Measurements from ENCODE around the gene TMEM243. TPM values are rescaled to one million over a fixed set of nuclear protein-coding genes. Genes with fewer than 3 reads are reported as not detected.

Gene TMEM243
- total and polyA plus RNA-seq, 3 experiments from 2014 or later, result 62.9 to 73.3 (median 67.4) TPM

DNA sequence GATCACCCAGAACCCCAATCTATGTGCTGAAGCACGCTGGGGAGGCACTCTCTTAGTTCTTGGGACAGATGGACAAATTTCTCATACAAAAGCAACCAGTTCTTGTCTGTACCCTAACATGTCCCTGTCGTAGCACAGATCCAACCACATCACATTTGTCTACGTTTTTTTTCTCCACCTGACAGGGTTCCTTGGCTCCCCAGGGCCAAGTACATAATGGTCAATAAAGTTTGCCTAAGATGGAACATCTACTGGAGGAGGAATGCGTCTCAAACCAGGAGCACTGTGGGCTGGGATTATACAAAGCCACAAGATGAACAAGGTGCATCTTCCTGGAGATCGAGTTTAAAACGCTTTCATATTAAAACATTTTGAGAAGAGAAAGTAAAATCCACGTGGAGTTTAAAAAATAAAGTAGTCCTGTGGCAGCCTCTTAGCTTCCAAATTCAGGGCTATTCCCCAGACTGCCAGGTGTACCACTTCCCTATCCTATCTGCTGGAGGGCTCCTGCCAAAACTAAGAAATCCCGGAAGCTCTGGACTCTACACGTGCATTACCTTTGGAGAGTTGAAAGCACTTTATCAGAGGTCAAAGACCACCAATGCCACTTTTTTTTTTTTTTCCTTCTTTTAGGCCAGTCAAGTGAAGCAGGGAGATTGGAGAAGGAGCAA lies 1.4 kb downstream of the TMEM243 start:
- H3K4me1 Mint-ChIP-seq, result peaks cover 53 to 63% (median 61%) of the 10 kb centered on the region in 3 donors
- H3K27ac ChIP-seq (ENCODE audit: low read depth, low read length), result peak overlapping the region; percentile 91
- peaks cover 0 to 34% (median 2%) of the 10 kb centered on the region in 3 donors for H3K36me3 Mint-ChIP-seq
- H3K36me3 ChIP-seq (ENCODE audit: insufficient read depth, low read length), result no peaks in the 10 kb centered on the region
- peak overlapping the region; percentile 97 to 99 (median 98) for H3K4me3 Mint-ChIP-seq
- H3K27me3 Mint-ChIP-seq, result peaks cover 0 to 3% of the 10 kb centered on the region in 2 donors
- peak overlapping the region; percentile 87 for H3K4me3 ChIP-seq (ENCODE audit: low read length)
- H3K27ac Mint-ChIP-seq, result peak overlapping the region; percentile 97 to 99 (median 98)
- peaks cover 53% of the 10 kb centered on the region for H3K4me1 ChIP-seq (ENCODE audit: insufficient read depth, low read length)
- CTCF ChIA-PET, result interaction anchor here (1.5 to 2.5 kb wide), 3 partner anchors 20 to 65 kb away, joined by 4 to 19 read pairs (median 4); partner anchors contain the start of gene DMTF1
- no peaks in the 10 kb centered on the region for H3K9me3 ChIP-seq (ENCODE audit: low read length)
- POLR2A ChIA-PET, result interaction anchor here (1.2 to 3.2 kb wide), 3 partner anchors 10 to 65 kb away, joined by 3 to 69 read pairs (median 5); partner anchors contain the start of gene DMTF1
- H3K27me3 ChIP-seq (ENCODE audit: insufficient read depth, low read length, poor library complexity, severe bottlenecking), result no peaks in the 10 kb centered on the region
- H3K9me3 Mint-ChIP-seq, result no peaks in the 10 kb centered on the region
- no peak for DNase-seq

DNA sequence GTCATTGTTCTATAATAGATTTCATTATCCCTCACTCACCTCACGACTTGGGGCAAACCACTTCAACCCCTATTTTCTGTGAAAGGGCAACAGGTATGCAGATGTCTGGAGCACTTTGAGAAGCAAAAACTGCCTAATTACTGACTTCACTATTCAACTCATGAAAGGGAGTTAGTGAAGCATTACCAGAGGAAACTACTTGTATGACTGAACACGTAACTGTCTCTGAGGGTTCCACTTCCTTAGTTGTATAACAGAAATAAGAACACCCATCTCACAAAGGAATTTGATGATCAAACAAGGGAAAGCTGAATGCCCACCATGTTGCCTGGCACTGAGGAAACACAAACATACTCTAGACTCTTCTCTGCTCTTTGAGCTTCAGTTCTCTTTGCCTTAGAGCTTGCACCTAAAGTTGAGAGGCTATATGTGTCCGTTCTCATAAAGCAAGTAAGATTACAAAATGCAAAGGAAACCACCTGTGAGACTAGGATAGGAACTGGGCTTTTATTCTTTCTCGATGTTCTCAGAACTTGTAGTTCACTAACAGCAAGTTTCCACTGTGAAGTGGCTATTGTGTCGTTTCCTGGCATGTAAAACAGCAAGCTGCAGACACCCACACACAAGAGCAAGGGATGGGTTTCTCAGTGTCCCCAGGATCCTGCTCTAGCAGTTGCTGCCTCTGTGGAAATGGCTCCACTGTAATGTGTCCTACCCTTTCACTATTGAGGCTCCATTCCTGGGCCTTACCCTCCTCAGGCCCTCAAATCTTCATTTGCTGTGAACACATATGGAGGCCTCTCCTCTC lies 2.6 kb downstream of the TMEM243 start:
- POLR2A ChIA-PET, result interaction anchor here (1.0 to 1.3 kb wide), 2 partner anchors 9 to 64 kb away, joined by 4 to 5 read pairs; no protein-coding TSS in a partner anchor
- peaks cover 0 to 34% (median 2%) of the 10 kb centered on the region in 3 donors for H3K36me3 Mint-ChIP-seq
- CTCF ChIA-PET, result interaction anchor here (0.9 to 1.6 kb wide), 2 partner anchors 9 to 21 kb away, joined by 3 to 4 read pairs; no protein-coding TSS in a partner anchor
- peak overlapping the region; percentile 97 to 99 (median 98) for H3K4me3 Mint-ChIP-seq
- H3K4me1 Mint-ChIP-seq, result peaks cover 65 to 75% (median 74%) of the 10 kb centered on the region in 3 donors
- peak in 2 of 5 donors; percentile 64 to 84 for DNase-seq
- peaks cover 0 to 3% of the 10 kb centered on the region in 2 donors for H3K27me3 Mint-ChIP-seq
- H3K27me3 ChIP-seq (ENCODE audit: insufficient read depth, low read length, poor library complexity, severe bottlenecking), result no peaks in the 10 kb centered on the region
- H3K36me3 ChIP-seq (ENCODE audit: insufficient read depth, low read length), result no peaks in the 10 kb centered on the region
- H3K4me1 ChIP-seq (ENCODE audit: insufficient read depth, low read length), result peaks cover 64% of the 10 kb centered on the region
- no peaks in the 10 kb centered on the region for H3K9me3 Mint-ChIP-seq
- H3K27ac Mint-ChIP-seq, result peak overlapping the region; percentile 97 to 99 (median 98)
- peak overlapping the region; percentile 87 for H3K4me3 ChIP-seq (ENCODE audit: low read length)
- H3K27ac ChIP-seq (ENCODE audit: low read depth, low read length), result peak overlapping the region; percentile 20
- no peaks in the 10 kb centered on the region for H3K9me3 ChIP-seq (ENCODE audit: low read length)

DNA sequence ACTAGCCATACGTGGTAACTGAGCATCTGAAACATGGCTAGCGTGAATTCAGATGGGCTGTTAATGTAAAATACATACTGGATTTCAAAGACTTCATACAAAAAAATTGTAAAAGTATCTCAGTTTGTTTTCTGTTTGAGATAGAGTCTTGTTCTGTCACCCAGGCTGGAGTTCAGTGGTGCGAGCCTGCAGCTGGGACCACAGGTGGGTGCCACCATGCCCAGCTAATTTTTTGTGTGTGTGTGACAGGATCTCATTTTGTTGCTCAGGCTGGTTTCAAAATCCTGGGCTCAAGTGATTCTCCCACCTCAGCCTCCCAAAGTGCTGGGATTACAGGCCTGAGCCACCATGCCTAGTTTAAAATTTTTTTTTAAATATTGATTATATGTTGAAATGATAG lies 4.5 kb downstream of the TMEM243 start:
- peaks cover 77% of the 10 kb centered on the region for H3K4me1 ChIP-seq (ENCODE audit: insufficient read depth, low read length)
- no peak for DNase-seq
- ChIA-PET POLR2A (interaction anchor here (1.0 kb wide), 1 partner anchor 11 kb away, joined by 3 read pairs; no protein-coding TSS in a partner anchor), CTCF (no interaction called here)
- H3K4me1 Mint-ChIP-seq, result peaks cover 76 to 85% (median 85%) of the 10 kb centered on the region in 3 donors
- no peaks in the 10 kb centered on the region for H3K9me3 ChIP-seq (ENCODE audit: low read length)
- H3K36me3 Mint-ChIP-seq, result peaks cover 0 to 39% (median 2%) of the 10 kb centered on the region in 3 donors
- H3K36me3 ChIP-seq (ENCODE audit: insufficient read depth, low read length), result no peaks in the 10 kb centered on the region
- no peak overlapping the region for H3K27ac ChIP-seq (ENCODE audit: low read depth, low read length)
- H3K27me3 ChIP-seq (ENCODE audit: insufficient read depth, low read length, poor library complexity, severe bottlenecking), result no peaks in the 10 kb centered on the region
- peaks cover 0 to 3% of the 10 kb centered on the region in 2 donors for H3K27me3 Mint-ChIP-seq
- peak overlapping the region in 1 of 8 donors; percentile 78 for H3K27ac Mint-ChIP-seq
- H3K9me3 Mint-ChIP-seq, result no peaks in the 10 kb centered on the region
- H3K4me3 Mint-ChIP-seq, result peak overlapping the region in 1 of 7 donors; percentile 5
- H3K4me3 ChIP-seq (ENCODE audit: low read length), result no peak overlapping the region

DNA sequence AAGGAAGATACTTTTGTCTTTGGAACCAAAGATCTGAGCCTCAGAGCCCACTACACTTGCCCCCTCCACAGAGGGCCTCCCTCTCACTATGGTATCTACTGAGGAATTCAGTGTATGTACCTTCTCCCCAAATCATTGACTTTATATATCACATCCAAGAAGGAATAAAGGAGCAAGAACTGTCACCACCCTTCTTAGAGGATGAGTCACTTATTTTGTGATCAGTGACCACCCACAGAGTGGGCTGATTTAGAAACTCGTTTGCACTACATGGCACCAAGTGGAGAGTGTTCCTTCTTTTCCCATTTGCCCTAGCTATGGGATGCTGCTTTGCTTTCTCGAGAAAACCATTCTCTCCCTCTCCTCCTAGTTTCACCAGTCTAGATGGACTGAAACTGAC lies 5.7 kb downstream of the TMEM243 start:
- ChIA-PET CTCF (interaction anchor here (0.9 to 2.3 kb wide), 4 partner anchors 15 to 61 kb away, joined by 3 to 7 read pairs (median 4); partner anchors contain the start of gene DMTF1), POLR2A (interaction anchor here (0.7 to 1.9 kb wide), 2 partner anchors 11 to 12 kb away, joined by 3 to 8 read pairs; no protein-coding TSS in a partner anchor)
- Histone ChIP-seq H3K4me3 (ENCODE audit: low read length) (peak overlapping the region; percentile 28), H3K27ac (ENCODE audit: low read depth, low read length) (no peak overlapping the region), H3K36me3 (ENCODE audit: insufficient read depth, low read length) (no peaks in the 10 kb centered on the region), H3K9me3 (ENCODE audit: low read length) (no peaks in the 10 kb centered on the region), H3K27me3 (ENCODE audit: insufficient read depth, low read length, poor library complexity, severe bottlenecking) (no peaks in the 10 kb centered on the region), H3K4me1 (ENCODE audit: insufficient read depth, low read length) (peaks cover 89% of the 10 kb centered on the region)
- Mint-ChIP-seq H3K27ac (peak overlapping the region; percentile 55 to 95 (median 84)), H3K4me3 (peak overlapping the region; percentile 4 to 83 (median 76)), H3K36me3 (peaks cover 0 to 30% (median 8%) of the 10 kb centered on the region in 3 donors), H3K9me3 (no peaks in the 10 kb centered on the region), H3K4me1 (peaks cover 85 to 97% (median 95%) of the 10 kb centered on the region in 3 donors), H3K27me3 (no peaks in the 10 kb centered on the region)
- DNase-seq, result no peak

DNA sequence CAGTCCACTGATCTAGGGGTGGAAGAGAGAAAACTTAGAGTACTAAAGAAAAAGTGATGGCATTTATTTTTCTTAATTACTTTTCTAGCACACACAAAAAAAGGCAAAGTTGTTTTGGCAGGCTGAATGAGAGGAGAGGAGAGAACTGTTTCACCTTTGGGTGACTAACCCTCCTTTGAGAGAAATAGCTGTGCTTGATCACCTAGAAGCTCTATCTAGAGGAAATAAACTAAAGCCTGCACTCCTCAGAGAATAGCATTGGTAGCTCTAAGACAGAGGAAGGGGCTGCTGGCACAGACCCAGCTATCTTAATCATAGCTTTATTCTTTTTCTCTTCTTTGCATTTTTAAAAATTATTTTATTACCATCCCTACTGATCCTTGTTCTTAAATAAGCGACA lies 6.3 kb downstream of the TMEM243 start:
- ChIA-PET CTCF (interaction anchor here (0.9 to 2.3 kb wide), 4 partner anchors 14 to 61 kb away, joined by 3 to 7 read pairs (median 4); partner anchors contain the start of gene DMTF1), POLR2A (interaction anchor here (1.4 to 1.9 kb wide), 4 partner anchors 10 to 60 kb away, joined by 4 to 14 read pairs (median 6); partner anchors contain the start of gene DMTF1)
- Histone ChIP-seq H3K4me3 (ENCODE audit: low read length) (peak overlapping the region; percentile 18), H3K36me3 (ENCODE audit: insufficient read depth, low read length) (no peaks in the 10 kb centered on the region), H3K4me1 (ENCODE audit: insufficient read depth, low read length) (peaks cover 94% of the 10 kb centered on the region), H3K27me3 (ENCODE audit: insufficient read depth, low read length, poor library complexity, severe bottlenecking) (no peaks in the 10 kb centered on the region), H3K27ac (ENCODE audit: low read depth, low read length) (no peak overlapping the region), H3K9me3 (ENCODE audit: low read length) (no peaks in the 10 kb centered on the region)
- no peaks in the 10 kb centered on the region for H3K27me3 Mint-ChIP-seq
- no peaks in the 10 kb centered on the region for H3K9me3 Mint-ChIP-seq
- no peak for DNase-seq
- H3K36me3 Mint-ChIP-seq, result peaks cover 0 to 29% (median 9%) of the 10 kb centered on the region in 3 donors
- H3K4me3 Mint-ChIP-seq, result peak overlapping the region; percentile 3 to 83 (median 79)
- H3K27ac Mint-ChIP-seq, result peak overlapping the region; percentile 78 to 99 (median 92)
- peaks cover 87 to 97% (median 95%) of the 10 kb centered on the region in 3 donors for H3K4me1 Mint-ChIP-seq

DNA sequence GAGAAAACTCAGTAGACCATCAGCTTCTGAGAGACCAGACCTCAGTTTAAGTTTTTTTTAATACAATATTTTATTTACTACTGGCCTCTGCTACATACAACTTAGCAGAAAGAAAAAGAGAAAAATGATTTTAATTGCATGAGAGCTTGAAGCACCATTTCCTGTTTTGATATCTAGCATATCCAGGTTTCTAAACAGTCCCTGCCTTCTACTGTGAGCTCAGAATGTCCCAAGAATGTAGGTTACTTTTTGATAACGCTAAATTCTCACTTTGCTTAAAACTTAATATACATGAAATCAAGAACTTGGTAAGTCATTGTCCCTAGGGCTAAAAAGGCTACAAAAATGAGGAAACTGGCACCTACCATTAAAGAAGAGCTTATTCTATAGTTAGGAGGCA lies 7.0 kb downstream of the TMEM243 start:
- Histone ChIP-seq H3K27ac (ENCODE audit: low read depth, low read length) (no peak overlapping the region), H3K4me1 (ENCODE audit: insufficient read depth, low read length) (peaks cover 90% of the 10 kb centered on the region), H3K27me3 (ENCODE audit: insufficient read depth, low read length, poor library complexity, severe bottlenecking) (no peaks in the 10 kb centered on the region), H3K4me3 (ENCODE audit: low read length) (peak overlapping the region; percentile 39), H3K9me3 (ENCODE audit: low read length) (no peaks in the 10 kb centered on the region), H3K36me3 (ENCODE audit: insufficient read depth, low read length) (no peaks in the 10 kb centered on the region)
- H3K9me3 Mint-ChIP-seq, result peaks cover 0 to 2% (median 0%) of the 10 kb centered on the region in 5 donors
- peak overlapping the region; percentile 63 to 83 (median 79) for H3K4me3 Mint-ChIP-seq
- H3K4me1 Mint-ChIP-seq, result peaks cover 86 to 97% (median 95%) of the 10 kb centered on the region in 3 donors
- ChIA-PET CTCF (interaction anchor here (2.0 to 2.4 kb wide), 3 partner anchors 8 to 24 kb away, joined by 4 to 7 read pairs (median 6); no protein-coding TSS in a partner anchor), POLR2A (interaction anchor here (0.6 to 1.9 kb wide), 5 partner anchors 9 to 60 kb away, joined by 3 to 14 read pairs (median 4); partner anchors contain the start of gene DMTF1)
- peaks cover 7 to 31% (median 15%) of the 10 kb centered on the region in 3 donors for H3K36me3 Mint-ChIP-seq
- no peak for DNase-seq
- peak overlapping the region; percentile 2 to 99 (median 91) for H3K27ac Mint-ChIP-seq
- H3K27me3 Mint-ChIP-seq, result no peaks in the 10 kb centered on the region

DNA sequence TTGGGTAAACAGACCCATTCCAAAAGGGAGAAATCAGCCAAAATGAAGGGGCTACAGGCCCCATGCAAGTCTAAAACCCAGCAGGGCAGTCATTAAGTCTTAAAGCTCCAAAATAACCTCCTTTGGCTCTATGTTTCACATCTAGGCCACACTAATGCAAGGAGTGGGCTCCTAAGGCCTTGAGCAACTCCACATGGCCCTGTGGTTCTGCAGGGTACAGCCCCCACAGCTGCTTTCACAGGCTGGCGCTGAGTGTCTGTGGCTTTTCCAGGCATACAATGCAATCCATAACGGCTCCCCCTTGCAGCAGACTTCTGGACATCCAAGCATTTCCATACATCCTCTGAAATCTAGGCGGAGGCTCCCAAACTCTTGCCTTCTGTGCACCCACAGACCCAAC lies 9.0 kb downstream of the TMEM243 start:
- peaks cover 9 to 11% (median 9%) of the 10 kb centered on the region in 5 donors for H3K9me3 Mint-ChIP-seq
- H3K27me3 ChIP-seq (ENCODE audit: insufficient read depth, low read length, poor library complexity, severe bottlenecking), result no peaks in the 10 kb centered on the region
- H3K4me1 Mint-ChIP-seq, result peaks cover 78 to 90% (median 89%) of the 10 kb centered on the region in 3 donors
- H3K4me3 Mint-ChIP-seq, result peak overlapping the region in 2 of 7 donors; percentile 59 to 63
- H3K4me3 ChIP-seq (ENCODE audit: low read length), result no peak overlapping the region
- H3K36me3 ChIP-seq (ENCODE audit: insufficient read depth, low read length), result peaks cover 4% of the 10 kb centered on the region
- H3K27ac Mint-ChIP-seq, result peak overlapping the region in 5 of 8 donors; percentile 39 to 83 (median 63)
- H3K9me3 ChIP-seq (ENCODE audit: low read length), result peaks cover 13% of the 10 kb centered on the region
- H3K27ac ChIP-seq (ENCODE audit: low read depth, low read length), result no peak overlapping the region
- no peak for DNase-seq
- H3K36me3 Mint-ChIP-seq, result peaks cover 16 to 38% (median 24%) of the 10 kb centered on the region in 3 donors
- POLR2A ChIA-PET, result interaction anchor here (1.2 kb wide), 1 partner anchor 9 kb away, joined by 4 read pairs; the partner anchor contains the start of gene TMEM243
- CTCF ChIA-PET, result interaction anchor here (2.4 kb wide), 1 partner anchor 10 kb away, joined by 6 read pairs; no protein-coding TSS in a partner anchor
- H3K4me1 ChIP-seq (ENCODE audit: insufficient read depth, low read length), result peaks cover 70% of the 10 kb centered on the region
- H3K27me3 Mint-ChIP-seq, result no peaks in the 10 kb centered on the region
